ENCODE data around the gene TCAF1.
"Not testable (repeated sequence)": the region's sequence is repeated elsewhere in the genome, so short reads cannot be mapped to it uniquely, and the experiment has no call there.

TCAF1 gene

DNA sequence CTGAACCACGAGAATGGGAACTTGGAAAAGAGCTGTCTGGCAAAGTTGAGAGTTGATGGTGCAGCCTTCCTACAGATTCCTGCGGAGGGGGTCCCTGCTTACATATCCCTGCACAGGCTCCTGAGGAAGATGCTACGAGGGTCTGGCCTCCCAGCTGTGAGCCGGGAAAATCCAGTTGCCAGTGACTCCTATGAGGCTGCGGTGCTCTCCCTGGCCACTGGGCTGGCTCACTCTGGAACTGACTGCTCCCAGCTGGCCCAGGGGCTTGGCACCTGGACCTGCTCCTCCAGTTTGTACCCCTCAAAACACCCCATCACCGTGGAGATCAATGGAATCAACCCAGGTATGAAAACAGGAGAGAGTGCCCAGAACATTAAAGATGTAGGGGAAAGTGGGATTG lies 91.3 kb downstream of the TCAF1 start:
- H3K4me3 ChIP-seq (ENCODE audit: low read depth, low read length); H3K4me1 ChIP-seq (ENCODE audit: control insufficient read depth, insufficient read depth, low read length); H3K27me3 ChIP-seq (ENCODE audit: control insufficient read depth, insufficient read depth, low read length); H3K9me3 ChIP-seq (ENCODE audit: control insufficient read depth, insufficient read depth, low read length); H3K9ac ChIP-seq (ENCODE audit: low read depth, low read length); H3K36me3 ChIP-seq (ENCODE audit: control insufficient read depth, insufficient read depth, low read length): not testable (repeated sequence)

- H3K9me3 ChIP-seq (ENCODE audit: control insufficient read depth, insufficient read depth, low read length); H3K4me3 ChIP-seq (ENCODE audit: low read depth, low read length); H3K4me1 ChIP-seq (ENCODE audit: control insufficient read depth, insufficient read depth, low read length); H3K36me3 ChIP-seq (ENCODE audit: control insufficient read depth, insufficient read depth, low read length); H3K9ac ChIP-seq (ENCODE audit: low read depth, low read length); H3K27me3 ChIP-seq (ENCODE audit: control insufficient read depth, insufficient read depth, low read length): not testable (repeated sequence)
Observed at GRCh38 chr7:143806664-143807071, 95.3 kb downstream of the TCAF1 start.
